Measurements from ENCODE around the gene EXTL1.

Gene EXTL1

DNA sequence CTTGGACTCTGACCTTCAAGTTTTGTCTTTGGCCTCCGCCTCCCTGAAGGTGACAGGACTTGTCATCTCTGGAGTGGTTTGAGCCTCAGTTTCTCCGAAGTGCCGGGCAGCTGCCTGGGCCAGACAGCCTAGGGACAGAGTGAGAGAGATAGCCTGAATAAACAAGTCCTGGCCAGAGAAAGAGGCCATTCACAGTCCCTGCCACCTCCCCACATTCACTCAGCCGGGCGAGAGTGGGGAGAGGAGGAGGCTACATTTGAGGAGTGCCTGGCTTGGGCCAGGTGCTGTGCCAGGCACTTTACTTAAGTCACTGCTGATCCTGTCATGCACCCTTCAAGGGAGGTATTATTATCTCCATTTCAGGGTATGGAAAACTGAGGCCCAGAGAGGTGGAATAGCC, 3.5 kb downstream of the EXTL1 start:
- no peak for DNase-seq

DNA sequence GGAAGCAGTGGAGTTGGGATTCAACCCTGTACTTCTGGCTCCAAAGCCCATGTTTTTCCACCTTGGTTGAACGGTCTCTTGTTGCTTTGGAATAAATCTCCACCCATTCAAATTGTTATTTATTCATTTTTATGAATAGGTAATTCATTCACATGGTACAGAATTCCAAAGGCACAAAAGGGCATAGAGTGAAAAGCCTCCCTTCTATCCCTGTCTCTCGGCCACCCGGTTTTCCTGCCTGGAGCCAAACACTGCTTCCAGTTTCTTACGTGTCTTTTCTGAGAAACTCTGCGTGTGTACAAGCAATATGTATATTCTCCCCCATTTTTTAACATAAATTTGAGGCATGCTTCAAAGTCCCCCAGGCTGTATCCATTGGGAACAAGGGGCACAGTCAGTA, 3.9 kb downstream of the EXTL1 start:
- no peak for DNase-seq

DNA sequence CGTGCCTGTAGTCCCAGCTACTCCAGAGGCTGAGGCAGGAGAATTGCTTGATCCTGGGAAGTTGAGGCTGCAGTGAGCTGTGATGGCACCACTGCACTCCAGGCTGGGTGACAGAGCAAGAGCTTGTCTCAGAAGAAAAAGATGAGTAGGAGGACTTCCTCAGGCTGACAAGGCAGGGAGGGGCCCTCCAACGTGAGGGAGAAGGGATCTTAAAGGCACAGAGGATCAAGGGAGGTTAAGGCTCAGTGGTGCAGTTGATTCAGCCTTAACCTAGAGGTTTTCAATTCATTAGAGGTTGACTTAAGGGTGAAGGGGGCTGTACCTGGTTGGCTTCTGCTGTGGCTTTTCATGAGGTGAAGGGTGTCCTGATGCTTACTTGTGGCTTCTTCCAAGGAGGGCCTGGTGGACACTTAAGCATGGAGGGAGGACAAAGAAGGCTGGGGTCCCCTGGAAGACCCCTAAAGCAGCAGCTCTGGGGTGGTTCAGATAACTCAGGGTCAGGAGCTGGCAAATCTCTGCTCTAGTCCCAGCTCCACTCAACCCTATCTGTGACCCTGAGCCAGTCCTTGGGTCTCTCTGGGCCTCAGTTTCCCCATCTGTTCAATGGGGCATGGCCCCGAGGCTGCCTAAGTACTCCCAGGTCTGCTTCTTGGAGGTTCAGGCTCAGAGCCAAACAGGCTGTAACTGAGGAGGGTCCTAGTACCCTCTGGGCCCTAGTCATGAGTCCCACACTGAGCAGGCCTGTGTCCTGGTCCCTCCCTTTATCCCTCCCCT, 6.3 kb downstream of the EXTL1 start:
- no peak for DNase-seq

DNA sequence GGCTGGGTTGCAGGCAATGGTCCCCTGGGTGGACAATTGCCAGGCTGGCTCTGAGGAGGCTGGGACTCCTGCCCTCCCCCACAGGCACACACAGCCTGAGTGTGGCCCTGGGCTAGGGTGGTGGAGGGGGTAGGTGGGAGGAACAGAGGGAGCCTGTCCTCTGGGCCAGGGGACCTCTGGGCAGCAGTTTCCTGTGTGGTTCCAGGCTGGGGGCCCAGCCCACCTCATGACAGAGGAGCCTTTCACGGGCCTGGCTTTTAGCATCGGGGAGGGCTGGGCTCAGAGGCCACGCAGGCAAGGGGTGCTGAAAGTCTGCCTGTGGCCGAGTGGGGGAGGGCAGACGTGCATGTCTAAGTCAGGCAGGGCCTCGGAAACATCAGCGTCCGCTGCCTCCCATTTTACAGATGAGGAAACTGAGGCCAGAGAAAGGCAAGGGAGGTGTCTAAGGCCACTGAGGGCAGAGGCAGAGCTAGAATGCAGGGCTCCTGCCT, 7.0 kb downstream of the EXTL1 start:
- DNase-seq: no peak

DNA sequence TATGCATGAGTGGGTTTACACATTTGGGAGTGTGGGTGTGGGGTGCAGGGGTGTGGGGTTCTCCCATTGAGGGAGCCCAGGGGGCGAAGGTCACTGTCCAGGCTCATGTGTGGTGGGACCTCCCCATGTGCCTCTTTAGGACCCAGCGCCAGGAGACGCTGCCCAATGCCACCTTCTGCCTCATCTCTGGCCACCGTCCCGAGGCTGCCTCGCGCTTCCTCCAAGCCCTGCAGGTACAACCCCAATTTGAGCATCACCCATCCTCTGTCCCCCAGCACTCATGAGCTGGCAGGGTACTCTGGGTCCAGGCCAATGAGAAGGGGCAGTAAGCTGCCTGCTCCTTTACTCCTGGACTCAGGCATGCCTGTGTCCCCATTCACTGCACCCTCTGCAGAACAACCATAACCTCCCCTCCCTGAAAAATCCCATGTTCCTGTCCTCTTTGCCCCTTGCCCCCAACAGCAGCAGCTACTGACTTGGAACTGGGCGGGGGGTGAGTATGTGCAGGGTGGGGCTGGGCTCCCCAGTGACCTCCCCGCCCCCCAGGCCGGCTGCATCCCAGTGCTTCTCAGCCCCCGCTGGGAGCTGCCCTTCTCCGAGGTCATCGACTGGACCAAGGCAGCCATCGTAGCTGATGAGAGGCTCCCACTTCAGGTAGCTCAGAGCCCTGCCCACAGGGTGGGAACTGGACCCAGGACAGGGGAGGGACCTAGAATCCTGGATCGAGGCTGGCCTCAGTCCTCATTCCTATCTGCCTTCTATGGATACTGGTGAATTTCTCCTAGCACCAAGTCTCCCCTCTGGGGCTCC, 7.7 kb downstream of the EXTL1 start:
- no peak for DNase-seq

- DNase-seq: no peak
Observed at GRCh38 chr1:26029864-26030481, 8.4 kb downstream of the EXTL1 start.

- DNase-seq: no peak
Observed at GRCh38 chr1:26031196-26031595, 9.6 kb downstream of the EXTL1 start.

DNA sequence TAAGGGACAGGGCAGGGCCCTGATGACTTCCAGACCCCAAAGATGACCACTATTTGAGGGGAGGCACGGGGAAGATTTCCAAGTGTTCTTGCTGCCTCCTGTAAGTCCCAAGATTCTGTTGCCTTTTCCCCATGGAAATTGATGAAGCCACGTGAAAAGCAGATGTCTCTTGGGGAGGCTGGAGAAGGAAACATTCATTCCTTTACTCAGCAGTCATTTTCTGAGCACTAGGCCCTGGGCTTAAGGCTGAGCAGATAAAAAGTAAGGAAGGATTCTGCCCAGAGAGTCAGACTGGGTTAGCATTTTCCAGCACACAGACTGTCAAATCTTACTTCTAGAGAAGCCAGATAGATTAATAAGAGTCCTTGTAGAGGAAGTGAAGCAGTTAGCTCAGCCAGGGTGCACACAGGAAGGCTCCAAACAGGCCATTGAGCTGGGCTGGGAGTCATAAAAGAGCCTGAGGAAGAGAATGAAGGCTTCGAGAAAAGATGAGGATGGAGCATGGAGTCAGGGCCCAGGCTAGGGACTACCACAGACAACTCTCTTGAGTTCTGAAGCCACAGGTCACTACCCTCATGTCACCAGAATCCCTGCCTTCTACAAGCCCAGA, 10.1 kb downstream of the EXTL1 start:
- DNase-seq: no peak

GRCh38 chr1:26032656-26033357, 11.2 kb downstream of the EXTL1 start:
- no peak for DNase-seq

- no peak for DNase-seq
Observed at GRCh38 chr1:26034504-26035202, 13.1 kb downstream of the EXTL1 start.

DNA sequence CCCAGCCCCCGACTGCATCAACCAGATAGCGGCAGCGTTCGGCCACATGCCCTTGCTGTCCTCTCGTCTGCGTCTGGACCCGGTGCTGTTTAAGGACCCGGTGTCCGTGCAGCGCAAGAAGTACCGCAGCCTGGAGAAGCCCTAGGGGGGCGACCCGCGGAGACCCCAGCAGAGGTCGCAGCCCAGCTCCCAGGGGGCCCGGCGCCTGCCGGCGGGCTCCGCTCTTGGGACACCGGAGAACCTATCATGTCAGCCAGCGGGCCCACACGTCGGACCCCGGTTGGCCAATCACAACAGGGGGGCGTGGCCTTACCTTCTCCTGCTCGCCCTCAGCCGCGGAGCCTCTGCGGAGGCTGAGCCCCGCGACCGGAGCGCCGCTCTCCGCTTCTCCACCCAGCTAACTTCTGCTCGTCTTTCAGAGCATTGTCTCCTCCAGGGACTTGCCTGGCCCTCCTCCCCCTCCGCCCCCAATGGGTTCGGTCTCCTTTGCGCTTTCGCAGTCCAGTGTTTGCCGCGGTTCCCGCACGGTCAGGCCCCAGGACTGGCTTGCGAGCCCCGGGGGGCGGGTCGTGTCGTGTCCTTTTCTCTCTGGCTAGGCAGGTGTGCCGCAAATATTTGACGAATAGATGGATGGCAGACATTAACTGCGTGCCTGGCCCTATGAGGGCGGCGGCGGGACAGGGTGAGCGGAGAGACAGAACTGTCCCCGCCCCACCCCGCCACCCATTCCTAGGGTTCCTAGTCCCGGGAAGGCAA, 13.8 kb downstream of the EXTL1 start:
- DNase-seq: peak; percentile 94

DNA sequence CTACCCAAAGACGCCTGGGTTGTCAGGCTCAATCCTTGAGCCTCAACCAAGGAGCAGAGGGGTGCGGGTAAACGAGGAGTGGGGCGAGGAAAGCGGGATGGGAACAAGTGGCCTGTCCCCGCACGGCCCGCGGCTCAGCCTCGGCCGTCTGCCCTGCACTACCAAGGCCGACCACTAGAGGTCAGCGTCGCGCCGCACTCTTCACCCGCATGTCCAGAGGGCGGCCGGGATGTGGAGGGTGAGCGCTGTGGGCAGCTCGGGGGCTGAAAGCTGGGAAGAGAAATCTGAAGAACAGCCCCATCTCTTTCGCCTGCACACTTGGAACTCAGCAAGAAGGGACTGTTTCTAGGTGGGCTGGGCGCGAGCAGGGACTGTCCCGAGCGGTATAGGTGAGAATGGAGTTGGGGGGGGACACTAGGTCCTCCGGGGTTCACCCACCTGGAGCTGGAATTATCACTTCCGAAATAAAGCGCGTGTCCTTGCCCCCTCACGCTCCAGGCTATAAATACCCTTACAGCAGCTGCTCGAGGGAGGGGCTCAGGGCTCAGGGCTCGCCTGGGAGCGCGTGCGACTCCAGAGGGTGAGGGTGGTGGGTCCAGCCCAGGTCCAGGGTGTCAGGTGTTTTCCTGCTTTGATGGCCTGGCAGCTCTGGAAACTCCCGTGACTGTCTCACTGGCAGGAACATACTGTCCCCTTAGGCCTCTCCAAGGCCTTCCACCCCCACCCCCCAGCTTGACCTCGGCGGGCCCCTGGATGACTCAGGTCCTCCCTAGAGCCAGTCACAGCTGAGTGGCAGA, 14.6 kb downstream of the EXTL1 start:
- peak; percentile 66 to 80 for DNase-seq

DNA sequence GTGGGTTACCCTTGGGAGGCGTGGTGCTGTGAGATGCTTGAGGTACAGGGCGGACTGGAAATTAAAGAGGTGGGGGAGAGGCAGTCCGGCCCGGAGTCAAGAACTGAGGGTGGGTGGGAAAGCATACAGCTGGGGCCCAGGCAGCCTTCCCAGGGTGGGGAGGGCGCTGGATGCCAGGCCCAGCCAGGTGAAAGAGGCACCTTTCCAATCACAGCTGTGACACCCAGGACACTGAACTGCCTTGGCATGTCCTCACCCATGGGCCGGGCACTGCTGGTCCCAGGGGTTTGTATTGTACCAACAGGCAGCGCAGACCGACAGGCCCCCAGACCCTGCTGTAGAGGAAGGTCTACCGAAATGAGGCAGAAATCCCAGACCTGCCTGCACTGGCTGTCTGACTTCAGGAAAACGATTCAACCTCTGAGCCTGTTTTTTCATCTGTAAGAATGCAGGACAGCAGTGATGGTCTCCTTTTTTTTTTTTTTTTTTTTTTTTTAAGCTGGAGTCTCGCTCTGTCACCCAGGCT, 15.2 kb downstream of the EXTL1 start:
- DNase-seq: no peak

DNA sequence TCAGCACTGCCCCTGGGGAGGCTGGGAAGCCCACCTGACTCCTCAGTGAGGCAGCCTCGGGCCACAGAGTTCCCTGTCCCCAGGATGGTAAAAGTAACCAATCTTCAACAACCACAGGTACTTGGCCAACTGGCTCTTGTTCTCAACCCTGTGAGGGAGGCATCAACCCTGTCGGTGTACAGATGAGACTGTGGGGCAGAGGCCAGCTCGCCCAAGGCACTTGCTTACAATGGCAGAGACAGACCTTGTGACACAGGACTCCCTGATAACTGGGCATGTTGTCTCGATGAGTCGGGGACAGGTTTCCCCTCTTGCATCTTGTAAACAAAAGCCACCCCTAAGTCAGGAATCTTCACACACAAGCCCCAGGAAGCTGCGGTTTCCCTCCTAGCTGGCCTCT, 16.3 kb downstream of the EXTL1 start:
- no peak for DNase-seq

DNA sequence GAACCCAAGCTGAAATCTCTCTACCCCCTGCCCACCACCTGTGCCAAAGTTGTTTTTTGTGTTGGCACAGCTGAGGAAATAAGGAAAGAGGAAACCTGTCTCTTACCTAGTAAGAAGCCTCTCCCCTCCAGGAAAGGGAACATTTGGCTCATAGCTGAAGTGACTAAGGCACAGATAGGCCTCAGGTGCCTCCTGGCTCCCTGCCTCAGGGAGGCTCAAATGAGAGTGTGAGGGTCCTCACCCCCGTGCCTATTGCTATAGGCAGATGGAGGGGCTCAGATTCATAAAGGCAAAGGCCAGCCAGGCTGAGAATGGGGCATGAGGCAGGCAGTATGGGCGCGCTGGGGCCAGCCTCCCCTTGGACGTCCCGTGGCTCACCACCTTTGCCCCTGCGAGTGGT, 16.9 kb downstream of the EXTL1 start:
- DNase-seq: no peak

DNA sequence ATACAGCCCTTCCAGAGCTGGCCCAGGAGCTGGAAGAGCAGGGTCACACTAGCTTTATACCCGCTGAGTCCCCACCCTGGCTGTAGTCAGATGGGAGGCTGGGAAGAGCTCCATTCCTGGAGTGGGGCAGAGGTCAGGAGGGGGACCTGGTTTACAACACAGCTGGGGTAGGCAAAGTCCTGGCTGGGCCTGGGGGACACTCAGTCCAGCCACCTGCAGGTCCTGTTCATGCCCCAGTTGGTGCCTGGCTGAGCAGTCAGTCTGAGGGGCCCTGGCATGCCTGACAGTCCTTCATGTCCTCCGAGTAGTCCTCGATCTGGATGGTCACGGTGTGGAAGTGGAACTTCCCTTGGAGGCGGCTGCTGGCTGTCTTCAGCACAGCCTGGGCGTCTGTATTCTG, 17.3 kb downstream of the EXTL1 start:
- DNase-seq: no peak

DNA sequence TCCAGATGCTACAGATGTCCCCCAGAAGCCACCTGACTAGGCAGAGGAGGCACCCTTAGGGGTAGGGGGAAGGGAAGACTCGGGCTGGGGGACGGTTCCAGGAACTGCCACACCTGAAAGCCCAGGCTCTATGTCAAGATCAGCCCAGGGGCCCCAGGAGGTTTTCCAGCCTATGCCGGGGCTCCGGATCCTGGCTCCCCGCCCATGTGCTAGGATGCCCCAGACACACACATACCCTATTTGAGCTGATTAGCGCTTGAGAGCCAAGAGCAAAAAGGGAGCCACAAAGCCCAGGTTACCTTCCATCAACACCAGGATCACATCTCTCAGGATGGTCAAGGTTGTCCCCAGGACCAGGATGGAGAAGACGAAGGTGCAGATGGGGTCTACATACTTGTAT, 19.8 kb downstream of the EXTL1 start:
- no peak for DNase-seq

GRCh38 chr1:26041978-26042377, 20.4 kb downstream of the EXTL1 start:
- no peak for DNase-seq

DNA sequence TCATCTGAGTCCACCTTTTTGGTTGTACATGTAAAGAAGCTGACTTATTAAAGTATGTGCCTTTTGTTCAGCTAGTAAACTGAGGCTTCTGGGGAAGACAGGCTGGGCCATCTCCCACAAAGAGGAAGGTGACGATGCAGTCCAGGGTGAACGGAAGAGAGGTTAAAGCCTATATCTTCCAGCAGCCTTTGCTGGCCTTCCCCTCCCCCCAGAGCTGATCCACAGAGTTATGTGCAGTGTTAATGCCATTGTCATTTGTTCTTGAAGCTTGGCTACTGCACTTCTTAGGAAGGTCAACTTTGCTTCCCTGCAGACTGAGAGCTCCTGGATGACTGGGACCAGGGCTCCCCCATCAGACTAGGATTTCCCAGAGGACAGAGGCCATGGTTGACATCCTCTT, 22.2 kb downstream of the EXTL1 start:
- no peak for DNase-seq

DNA sequence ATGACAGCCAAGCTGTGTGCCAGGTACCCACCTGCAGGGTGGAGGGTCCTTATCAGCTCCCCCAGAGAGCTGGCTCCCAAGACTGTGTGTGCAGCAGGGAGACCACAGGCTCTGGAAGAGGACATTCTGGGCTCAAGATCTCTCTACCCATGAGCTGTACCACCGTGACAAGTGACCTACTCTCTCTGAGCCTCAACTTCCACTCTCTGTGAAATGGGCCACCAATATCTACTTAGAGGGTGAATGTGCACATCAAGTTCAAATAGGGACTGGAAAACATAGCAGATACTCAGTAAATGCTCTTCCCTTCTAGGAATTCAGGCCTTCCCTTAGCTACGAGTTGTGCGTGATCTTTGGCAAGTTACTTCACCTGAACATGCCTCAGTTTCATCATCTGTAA, 22.8 kb downstream of the EXTL1 start:
- no peak for DNase-seq
